ENCODE measurements around the gene FILIP1.

FILIP1 gene

GRCh38 chr6:75393806-75394205, 99.8 kb downstream of the FILIP1 start:
- no peaks in the 10 kb centered on the region for H3K27me3 ChIP-seq (ENCODE audit: insufficient read depth, low read length, poor library complexity)
- H3K9me3 ChIP-seq (ENCODE audit: insufficient read depth, low read length, severe bottlenecking) = no peaks in the 10 kb centered on the region
- ATAC-seq (ENCODE audit: insufficient read depth, low read depth) (no peak), DNase-seq (no peak)
- no peak overlapping the region for H3K9ac ChIP-seq (ENCODE audit: low read depth, low read length)
- no peak overlapping the region for H3K27ac ChIP-seq (ENCODE audit: low read length)
- TF ChIP-seq EZH2 (IDR thresholded peaks at IDR 0.05; ENCODE audit: borderline replicate concordance, low read depth, low read length, severe bottlenecking) (no peak), CTCF (IDR thresholded peaks at IDR 0.05; ENCODE audit: borderline replicate concordance, extremely low read depth, low read length, poor library complexity, severe bottlenecking) (no peak)
- no peaks in the 10 kb centered on the region for H3K4me1 ChIP-seq (ENCODE audit: insufficient read depth, low read length)
- H4K20me1 ChIP-seq (ENCODE audit: insufficient read depth, low read length) = no peaks in the 10 kb centered on the region
- no peak overlapping the region for H3K4me3 ChIP-seq (ENCODE audit: low read depth in 1 of 2, low read length in 2 of 2)
- H2AFZ ChIP-seq (ENCODE audit: low read depth, low read length) = no peak overlapping the region
- H3K36me3 ChIP-seq (ENCODE audit: insufficient read depth, low read length) = no peaks in the 10 kb centered on the region
- no peak overlapping the region for H3K4me2 ChIP-seq (ENCODE audit: insufficient read depth, low read length)
- H3K79me2 ChIP-seq (ENCODE audit: insufficient read depth, low read length) = no peaks in the 10 kb centered on the region

GRCh38 chr6:75391276-75391675, 102.3 kb downstream of the FILIP1 start:
- Histone ChIP-seq H3K4me2 (ENCODE audit: insufficient read depth, low read length) (no peak overlapping the region), H4K20me1 (ENCODE audit: insufficient read depth, low read length) (no peaks in the 10 kb centered on the region), H3K27ac (ENCODE audit: low read length) (no peak overlapping the region), H3K36me3 (ENCODE audit: insufficient read depth, low read length) (no peaks in the 10 kb centered on the region), H3K79me2 (ENCODE audit: insufficient read depth, low read length) (no peaks in the 10 kb centered on the region), H3K4me1 (ENCODE audit: insufficient read depth, low read length) (no peaks in the 10 kb centered on the region), H2AFZ (ENCODE audit: low read depth, low read length) (no peak overlapping the region), H3K9me3 (ENCODE audit: insufficient read depth, low read length, severe bottlenecking) (no peaks in the 10 kb centered on the region), H3K9ac (ENCODE audit: low read depth, low read length) (no peak overlapping the region), H3K27me3 (ENCODE audit: insufficient read depth, low read length, poor library complexity) (no peaks in the 10 kb centered on the region), H3K4me3 (ENCODE audit: low read depth in 1 of 2, low read length in 2 of 2) (no peak overlapping the region)
- ATAC-seq (ENCODE audit: insufficient read depth, low read depth) (no peak), DNase-seq (no peak)
- TF ChIP-seq EZH2 (IDR thresholded peaks at IDR 0.05; ENCODE audit: borderline replicate concordance, low read depth, low read length, severe bottlenecking) = no peak
- no peak for TF ChIP-seq CTCF (IDR thresholded peaks at IDR 0.05; ENCODE audit: borderline replicate concordance, extremely low read depth, low read length, poor library complexity, severe bottlenecking)

- H2AFZ ChIP-seq (ENCODE audit: low read depth, low read length) = no peak overlapping the region
- no peak overlapping the region for H3K4me2 ChIP-seq (ENCODE audit: insufficient read depth, low read length)
- no peaks in the 10 kb centered on the region for H3K36me3 ChIP-seq (ENCODE audit: insufficient read depth, low read length)
- no peak for TF ChIP-seq EZH2 (IDR thresholded peaks at IDR 0.05; ENCODE audit: borderline replicate concordance, low read depth, low read length, severe bottlenecking)
- TF ChIP-seq CTCF (IDR thresholded peaks at IDR 0.05; ENCODE audit: borderline replicate concordance, extremely low read depth, low read length, poor library complexity, severe bottlenecking) = no peak
- peaks cover 4% of the 10 kb centered on the region for H3K27me3 ChIP-seq (ENCODE audit: insufficient read depth, low read length, poor library complexity)
- H3K9ac ChIP-seq (ENCODE audit: low read depth, low read length) = no peak overlapping the region
- no peak overlapping the region for H3K27ac ChIP-seq (ENCODE audit: low read length)
- no peak for ATAC-seq (ENCODE audit: insufficient read depth, low read depth)
- H3K4me3 ChIP-seq (ENCODE audit: low read depth in 1 of 2, low read length in 2 of 2) = no peak overlapping the region
- H4K20me1 ChIP-seq (ENCODE audit: insufficient read depth, low read length) = no peaks in the 10 kb centered on the region
- no peaks in the 10 kb centered on the region for H3K4me1 ChIP-seq (ENCODE audit: insufficient read depth, low read length)
- H3K79me2 ChIP-seq (ENCODE audit: insufficient read depth, low read length) = no peaks in the 10 kb centered on the region
- H3K9me3 ChIP-seq (ENCODE audit: insufficient read depth, low read length, severe bottlenecking) = no peaks in the 10 kb centered on the region
- DNase-seq = no peak
Observed at GRCh38 chr6:75386050-75386770, 107.4 kb downstream of the FILIP1 start.

All from DND-41 (cell line).